ENCODE results near the gene LFNG.

LFNG gene

GRCh38 chr7:2478399-2478785, 41.2 kb upstream of the LFNG start:
- H3K27ac ChIP-seq (ENCODE audit: low read depth, low read length, poor library complexity, severe bottlenecking): no peak overlapping the region

GRCh38 chr7:2478800-2479199, 40.8 kb upstream of the LFNG start:
- no peak overlapping the region for H3K9ac ChIP-seq (ENCODE audit: low read length)
- no peaks in the 10 kb centered on the region for H3F3A ChIP-seq (ENCODE audit: insufficient read depth, low read length)
- H3K27me3 ChIP-seq (ENCODE audit: insufficient read depth, low read length): peaks cover 20% of the 10 kb centered on the region
- no peak overlapping the region for H3K4me3 ChIP-seq (ENCODE audit: low read depth, low read length, poor library complexity, severe bottlenecking)
- no peak overlapping the region for H2AFZ ChIP-seq (ENCODE audit: low read length)
- no peaks in the 10 kb centered on the region for H4K20me1 ChIP-seq (ENCODE audit: insufficient read depth, low read length)
- H3K36me3 ChIP-seq (ENCODE audit: insufficient read depth, low read length): no peaks in the 10 kb centered on the region
- H3K4me2 ChIP-seq (ENCODE audit: low read length): no peak overlapping the region
- no peak for TF ChIP-seq EZH2 (IDR thresholded peaks at IDR 0.05; ENCODE audit: borderline replicate concordance, low read length)
- no peaks in the 10 kb centered on the region for H3K9me3 ChIP-seq (ENCODE audit: low read length)
- H3K9me2 ChIP-seq (ENCODE audit: low read depth, low read length): no peaks in the 10 kb centered on the region
- H3K79me2 ChIP-seq (ENCODE audit: insufficient read depth, low read length): no peaks in the 10 kb centered on the region
- H3K27ac ChIP-seq (ENCODE audit: low read depth, low read length, poor library complexity, severe bottlenecking): no peak overlapping the region
- no peaks in the 10 kb centered on the region for H3K4me1 ChIP-seq (ENCODE audit: insufficient read depth, low read length, severe bottlenecking)

More at GRCh38 chr7:2478399-2478785, 41.2 kb upstream of the LFNG start:
- Histone ChIP-seq H3F3A (ENCODE audit: insufficient read depth, low read length) (no peaks in the 10 kb centered on the region), H3K79me2 (ENCODE audit: insufficient read depth, low read length) (no peaks in the 10 kb centered on the region), H3K9me3 (ENCODE audit: low read length) (no peaks in the 10 kb centered on the region), H3K36me3 (ENCODE audit: insufficient read depth, low read length) (no peaks in the 10 kb centered on the region), H3K4me3 (ENCODE audit: low read depth, low read length, poor library complexity, severe bottlenecking) (no peak overlapping the region), H3K9ac (ENCODE audit: low read length) (no peak overlapping the region), H4K20me1 (ENCODE audit: insufficient read depth, low read length) (no peaks in the 10 kb centered on the region), H2AFZ (ENCODE audit: low read length) (no peak overlapping the region), H3K4me1 (ENCODE audit: insufficient read depth, low read length, severe bottlenecking) (no peaks in the 10 kb centered on the region), H3K9me2 (ENCODE audit: low read depth, low read length) (no peaks in the 10 kb centered on the region), H3K27me3 (ENCODE audit: insufficient read depth, low read length) (peaks cover 16% of the 10 kb centered on the region), H3K4me2 (ENCODE audit: low read length) (no peak overlapping the region)
- TF ChIP-seq EZH2 (IDR thresholded peaks at IDR 0.05; ENCODE audit: borderline replicate concordance, low read length) (no peak), CTCF (IDR thresholded peaks at IDR 0.05; ENCODE audit: low read length) (no peak)

- H3K4me1 ChIP-seq (ENCODE audit: insufficient read depth, low read length, severe bottlenecking): no peaks in the 10 kb centered on the region
- peaks cover 21% of the 10 kb centered on the region for H3K27me3 ChIP-seq (ENCODE audit: insufficient read depth, low read length)
- no peaks in the 10 kb centered on the region for H4K20me1 ChIP-seq (ENCODE audit: insufficient read depth, low read length)
These were observed 40.1 kb upstream of the LFNG start for GRCh38 chr7:2479276-2480069.

More at GRCh38 chr7:2479276-2480069, 40.1 kb upstream of the LFNG start:
- H2AFZ ChIP-seq (ENCODE audit: low read length): no peak overlapping the region
- no peak overlapping the region for H3K9ac ChIP-seq (ENCODE audit: low read length)
- no peak overlapping the region for H3K4me2 ChIP-seq (ENCODE audit: low read length)
- H3K36me3 ChIP-seq (ENCODE audit: insufficient read depth, low read length): no peaks in the 10 kb centered on the region
- TF ChIP-seq CTCF (IDR thresholded peaks at IDR 0.05; ENCODE audit: low read length): no peak
- no peak for TF ChIP-seq EZH2 (IDR thresholded peaks at IDR 0.05; ENCODE audit: borderline replicate concordance, low read length)
- H3K27ac ChIP-seq (ENCODE audit: low read depth, low read length, poor library complexity, severe bottlenecking): no peak overlapping the region
- no peaks in the 10 kb centered on the region for H3F3A ChIP-seq (ENCODE audit: insufficient read depth, low read length)
- H3K9me3 ChIP-seq (ENCODE audit: low read length): no peaks in the 10 kb centered on the region
- H3K4me3 ChIP-seq (ENCODE audit: low read depth, low read length, poor library complexity, severe bottlenecking): no peak overlapping the region
- H3K79me2 ChIP-seq (ENCODE audit: insufficient read depth, low read length): no peaks in the 10 kb centered on the region
- H3K9me2 ChIP-seq (ENCODE audit: low read depth, low read length): no peaks in the 10 kb centered on the region
